ENCODE measurements around the gene MDH2. TPM values are rescaled to one million over a fixed set of nuclear protein-coding genes. Genes with fewer than 3 reads are reported as not detected.
"Not testable (repeated sequence)": the region's sequence is repeated elsewhere in the genome, so short reads cannot be mapped to it uniquely, and the experiment has no call there.

Gene MDH2
- total RNA-seq, 1 donor from 2014 or later = 202 TPM

GRCh38 chr7:76020031-76020714 lies 27.7 kb upstream of the MDH2 start:
- no peaks in the 10 kb centered on the region for H3K27me3 ChIP-seq (ENCODE audit: insufficient read depth, low read length)
- no peak overlapping the region for H3K4me3 ChIP-seq (ENCODE audit: insufficient read depth, low read depth, low read length)
- H3K79me2 ChIP-seq (ENCODE audit: insufficient read depth, low read length) = no peaks in the 10 kb centered on the region
- Mint-ChIP-seq H3K9me3 (ENCODE audit: unreplicated experiment) (no peaks in the 10 kb centered on the region), H3K4me1 (ENCODE audit: low read depth, unreplicated experiment) (peaks cover 3% of the 10 kb centered on the region), H3K27me3 (ENCODE audit: low read depth, unreplicated experiment) (no peaks in the 10 kb centered on the region), H3K36me3 (ENCODE audit: low read depth, unreplicated experiment) (peaks cover 20% of the 10 kb centered on the region), H3K27ac (ENCODE audit: unreplicated experiment) (no peak overlapping the region), H3K4me3 (ENCODE audit: unreplicated experiment) (no peak overlapping the region)
- FAIRE-seq (no peak), DNase-seq (ENCODE audit: low read depth) (peak; percentile 6)
- H3K9me3 ChIP-seq (ENCODE audit: insufficient read depth, low read depth, low read length) = no peaks in the 10 kb centered on the region
- no peaks in the 10 kb centered on the region for H3K36me3 ChIP-seq (ENCODE audit: insufficient read depth, low read length)
- no peak overlapping the region for H3K9ac ChIP-seq (ENCODE audit: low read length)
- no peak overlapping the region for H3K27ac ChIP-seq (ENCODE audit: low read depth, low read length)
- H3K4me1 ChIP-seq (ENCODE audit: insufficient read depth, low read length) = no peaks in the 10 kb centered on the region
- peaks cover 13% of the 10 kb centered on the region for H4K20me1 ChIP-seq (ENCODE audit: insufficient read depth, low read length)
- H3K4me2 ChIP-seq (ENCODE audit: low read length) = no peak overlapping the region
- H2AFZ ChIP-seq (ENCODE audit: low read depth, low read length) = no peak overlapping the region
- no peak for TF ChIP-seq EZH2 (IDR thresholded peaks at IDR 0.05; ENCODE audit: insufficient read depth, low read length)
- peak; percentile 79 for TF ChIP-seq CTCF (IDR thresholded peaks at IDR 0.05; ENCODE audit: insufficient read depth, low read depth, low read length)

GRCh38 chr7:76022026-76022780 lies 25.7 kb upstream of the MDH2 start:
- Histone ChIP-seq H3K4me3 (ENCODE audit: insufficient read depth, low read depth, low read length) (no peak overlapping the region), H3K79me2 (ENCODE audit: insufficient read depth, low read length) (no peaks in the 10 kb centered on the region), H3K27ac (ENCODE audit: low read depth, low read length) (no peak overlapping the region), H3K9ac (ENCODE audit: low read length) (no peak overlapping the region), H3K36me3 (ENCODE audit: insufficient read depth, low read length) (no peaks in the 10 kb centered on the region), H4K20me1 (ENCODE audit: insufficient read depth, low read length) (peaks cover 13% of the 10 kb centered on the region), H3K4me2 (ENCODE audit: low read length) (no peak overlapping the region), H3K27me3 (ENCODE audit: insufficient read depth, low read length) (no peaks in the 10 kb centered on the region), H3K9me3 (ENCODE audit: insufficient read depth, low read depth, low read length) (no peaks in the 10 kb centered on the region), H3K4me1 (ENCODE audit: insufficient read depth, low read length) (no peaks in the 10 kb centered on the region), H2AFZ (ENCODE audit: low read depth, low read length) (no peak overlapping the region)
- Mint-ChIP-seq H3K4me3 (ENCODE audit: unreplicated experiment) (no peak overlapping the region), H3K27ac (ENCODE audit: unreplicated experiment) (no peak overlapping the region), H3K27me3 (ENCODE audit: low read depth, unreplicated experiment) (no peaks in the 10 kb centered on the region), H3K9me3 (ENCODE audit: unreplicated experiment) (no peaks in the 10 kb centered on the region), H3K4me1 (ENCODE audit: low read depth, unreplicated experiment) (peaks cover 3% of the 10 kb centered on the region), H3K36me3 (ENCODE audit: low read depth, unreplicated experiment) (peaks cover 16% of the 10 kb centered on the region)
- no peak for DNase-seq (ENCODE audit: low read depth)
- no peak for FAIRE-seq
- TF ChIP-seq CTCF (IDR thresholded peaks at IDR 0.05; ENCODE audit: insufficient read depth, low read depth, low read length) = no peak

GRCh38 chr7:76023002-76023401 lies 24.9 kb upstream of the MDH2 start:
- Histone ChIP-seq H3K27me3 (ENCODE audit: insufficient read depth, low read length) (no peaks in the 10 kb centered on the region), H2AFZ (ENCODE audit: low read depth, low read length) (no peak overlapping the region), H3K9me3 (ENCODE audit: insufficient read depth, low read depth, low read length) (no peaks in the 10 kb centered on the region), H3K36me3 (ENCODE audit: insufficient read depth, low read length) (no peaks in the 10 kb centered on the region), H3K4me2 (ENCODE audit: low read length) (no peak overlapping the region), H3K4me1 (ENCODE audit: insufficient read depth, low read length) (no peaks in the 10 kb centered on the region), H3K4me3 (ENCODE audit: insufficient read depth, low read depth, low read length) (no peak overlapping the region), H4K20me1 (ENCODE audit: insufficient read depth, low read length) (peaks cover 13% of the 10 kb centered on the region), H3K9ac (ENCODE audit: low read length) (no peak overlapping the region), H3K79me2 (ENCODE audit: insufficient read depth, low read length) (no peaks in the 10 kb centered on the region), H3K27ac (ENCODE audit: low read depth, low read length) (no peak overlapping the region)
- Mint-ChIP-seq H3K9me3 (ENCODE audit: unreplicated experiment) (no peaks in the 10 kb centered on the region), H3K27me3 (ENCODE audit: low read depth, unreplicated experiment) (no peaks in the 10 kb centered on the region), H3K27ac (ENCODE audit: unreplicated experiment) (no peak overlapping the region), H3K36me3 (ENCODE audit: low read depth, unreplicated experiment) (peaks cover 16% of the 10 kb centered on the region), H3K4me3 (ENCODE audit: unreplicated experiment) (no peak overlapping the region), H3K4me1 (ENCODE audit: low read depth, unreplicated experiment) (peaks cover 3% of the 10 kb centered on the region)
- FAIRE-seq (no peak), DNase-seq (ENCODE audit: low read depth) (no peak)
- TF ChIP-seq EZH2 (IDR thresholded peaks at IDR 0.05; ENCODE audit: insufficient read depth, low read length) (no peak), CTCF (IDR thresholded peaks at IDR 0.05; ENCODE audit: insufficient read depth, low read depth, low read length) (no peak)

- H3K27ac ChIP-seq (ENCODE audit: low read depth, low read length); H3K4me2 ChIP-seq (ENCODE audit: low read length); FAIRE-seq; H3K4me1 Mint-ChIP-seq (ENCODE audit: low read depth, unreplicated experiment); H3K9me3 Mint-ChIP-seq (ENCODE audit: unreplicated experiment); H3K27ac Mint-ChIP-seq (ENCODE audit: unreplicated experiment); DNase-seq (ENCODE audit: low read depth); H3K4me1 ChIP-seq (ENCODE audit: insufficient read depth, low read length); H3K27me3 Mint-ChIP-seq (ENCODE audit: low read depth, unreplicated experiment); H3K4me3 ChIP-seq (ENCODE audit: insufficient read depth, low read depth, low read length); H3K9ac ChIP-seq (ENCODE audit: low read length); H3K79me2 ChIP-seq (ENCODE audit: insufficient read depth, low read length); H3K36me3 ChIP-seq (ENCODE audit: insufficient read depth, low read length); H3K4me3 Mint-ChIP-seq (ENCODE audit: unreplicated experiment); H2AFZ ChIP-seq (ENCODE audit: low read depth, low read length); H3K9me3 ChIP-seq (ENCODE audit: insufficient read depth, low read depth, low read length); H3K27me3 ChIP-seq (ENCODE audit: insufficient read depth, low read length): not testable (repeated sequence)
- peaks cover 20% of the 10 kb centered on the region for H4K20me1 ChIP-seq (ENCODE audit: insufficient read depth, low read length)
- peaks cover 14% of the 10 kb centered on the region for H3K36me3 Mint-ChIP-seq (ENCODE audit: low read depth, unreplicated experiment)
Measured at GRCh38 chr7:76029682-76030081, 18.2 kb upstream of the MDH2 start.
